Skeletal muscle tissue (tissue), 4 donors: ENCODE data around the gene MDGA2. TPM values are rescaled to one million over a fixed set of nuclear protein-coding genes. Genes with fewer than 3 reads are reported as not detected.
"Not testable (repeated sequence)": the region's sequence is repeated elsewhere in the genome, so short reads cannot be mapped to it uniquely, and the experiment has no call there.

Experiments
- H3K27ac ChIP-seq: one replicate; pipeline ENCODE4 v1.7.0; 2013; ENCODE audit warnings: mild to moderate bottlenecking, low read depth, low read length, inconsistent platforms
- H3K27me3 ChIP-seq, 3 donors: one replicate each; pipeline ENCODE4 v1.7.0; 2013; ENCODE audit warnings: low read length in 3 of 3; ENCODE audit not compliant: control insufficient read depth in 3 of 3, insufficient read depth in 3 of 3
- H3K36me3 ChIP-seq, 3 donors: one replicate each; pipeline ENCODE4 v1.7.0; 2013; ENCODE audit warnings: low read length in 3 of 3; ENCODE audit not compliant: control insufficient read depth in 3 of 3, insufficient read depth in 3 of 3
- H3K4me1 ChIP-seq, 3 donors: one replicate each; pipeline ENCODE4 v1.7.0; 2013; ENCODE audit warnings: low read length in 3 of 3, mild to moderate bottlenecking in 3 of 3; ENCODE audit not compliant: control insufficient read depth in 3 of 3, insufficient read depth in 3 of 3
- H3K4me3 ChIP-seq, 3 donors: one replicate each; pipeline ENCODE4 v1.7.0; 2013; ENCODE audit warnings: low read length in 3 of 3
- H3K9ac ChIP-seq, 3 donors: one replicate each; pipeline ENCODE4 v1.7.0; 2013; ENCODE audit warnings: low read length in 3 of 3, mild to moderate bottlenecking in 3 of 3, moderate library complexity in 2 of 3, low read depth in 1 of 3
- H3K9me3 ChIP-seq, 3 donors: one replicate each; pipeline ENCODE4 v1.7.0; 2013; ENCODE audit warnings: low read length in 3 of 3; ENCODE audit not compliant: control insufficient read depth in 3 of 3
- total RNA-seq: library from RNA; depleted of rRNA; stranded (reverse); fragments of >200 nt; gene quantifications from one replicate; pipeline ENCODE4 v1.2.3, GENCODE V29; 2014
- donor health status: Osteomylitis.

The MDGA2 gene
- total RNA-seq, 1 donor from 2014 or later, result 2.1 TPM

DNA sequence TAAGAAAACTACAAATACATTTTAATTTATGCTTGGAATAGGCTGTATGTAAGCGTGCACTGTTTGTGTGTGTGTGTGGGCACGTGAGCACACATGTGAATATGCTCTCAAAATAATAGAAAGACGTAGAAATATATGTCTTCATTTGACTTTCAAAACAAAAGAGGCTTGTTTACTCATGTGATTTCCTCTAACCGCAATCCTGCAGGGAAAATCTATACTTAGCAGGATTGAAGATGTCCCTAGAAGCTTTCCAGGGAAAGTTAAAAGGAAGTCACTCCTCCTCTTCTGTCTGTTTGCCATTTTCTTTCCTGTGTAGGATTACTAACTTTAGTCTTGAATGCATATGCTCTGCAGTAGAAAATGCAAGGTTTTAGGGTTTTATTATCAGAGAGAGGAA is 404.7 kb downstream of the MDGA2 start:
- H3K27ac ChIP-seq, result no peak overlapping the region
- H3K4me1 ChIP-seq, result no peaks in the 10 kb centered on the region
- no peaks in the 10 kb centered on the region for H3K27me3 ChIP-seq
- H3K4me3 ChIP-seq, result no peak overlapping the region
- H3K9me3 ChIP-seq, result no peaks in the 10 kb centered on the region
- H3K36me3 ChIP-seq, result no peaks in the 10 kb centered on the region
- no peak overlapping the region for H3K9ac ChIP-seq

DNA sequence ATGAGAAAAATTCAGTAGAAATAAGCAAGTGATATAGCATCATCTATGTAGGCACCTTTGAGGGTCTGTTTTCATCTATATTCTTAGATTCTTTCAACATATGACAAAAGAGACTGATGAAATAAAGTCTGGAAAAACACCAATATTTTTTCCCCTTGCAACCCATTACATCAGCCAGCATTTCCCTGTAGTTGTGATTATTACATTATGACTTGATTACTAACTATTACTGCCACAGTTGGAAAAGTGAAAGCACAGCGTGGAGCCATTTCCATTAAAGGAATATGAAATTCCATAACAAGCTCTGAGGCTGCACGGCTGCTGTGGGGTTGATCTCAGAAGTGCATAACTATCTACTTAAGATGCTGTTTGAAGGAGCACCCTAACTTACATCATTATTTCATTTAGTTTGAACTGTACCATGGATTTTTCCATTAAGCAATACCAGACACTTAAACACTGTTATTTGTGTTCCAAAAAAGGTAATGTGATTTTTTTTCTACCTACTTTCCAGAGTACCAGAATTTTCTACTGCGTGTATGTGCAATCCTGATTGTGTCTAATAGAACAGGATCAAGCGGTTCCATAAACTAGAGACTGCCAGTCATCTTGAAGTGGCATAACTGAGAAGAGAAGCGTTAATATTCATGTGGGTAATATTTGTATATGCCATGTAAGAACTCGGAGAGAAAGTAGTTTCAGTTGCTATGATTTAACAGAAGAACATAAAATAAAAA is 405.5 kb downstream of the MDGA2 start:
- no peaks in the 10 kb centered on the region for H3K36me3 ChIP-seq
- no peaks in the 10 kb centered on the region for H3K9me3 ChIP-seq
- H3K27ac ChIP-seq, result no peak overlapping the region

DNA sequence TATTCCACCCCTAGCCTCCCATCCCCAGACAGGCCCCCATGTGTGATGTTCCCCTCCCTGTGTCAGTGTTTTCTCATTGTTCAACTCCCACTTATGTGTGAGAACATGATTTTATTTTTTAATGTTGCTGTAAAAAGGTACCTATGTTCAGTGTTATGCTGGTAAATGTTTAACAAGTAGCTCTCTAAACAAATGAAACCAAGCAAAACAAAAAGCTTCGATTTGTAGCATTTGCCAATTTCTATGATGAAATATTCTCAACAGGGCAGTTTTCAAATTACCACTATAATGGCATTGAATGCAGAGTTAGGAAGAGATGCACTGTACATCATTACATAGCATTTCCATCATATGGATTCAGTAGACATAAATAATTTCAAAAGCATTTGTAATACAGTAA is 410.6 kb downstream of the MDGA2 start:
- H3K27me3 ChIP-seq, result no peaks in the 10 kb centered on the region
- no peaks in the 10 kb centered on the region for H3K36me3 ChIP-seq
- H3K9ac ChIP-seq, result no peak overlapping the region
- no peaks in the 10 kb centered on the region for H3K4me1 ChIP-seq
- H3K9me3 ChIP-seq, result no peaks in the 10 kb centered on the region
- no peak overlapping the region for H3K27ac ChIP-seq
- H3K4me3 ChIP-seq, result no peak overlapping the region

More for the DNA sequence above, 405.5 kb downstream of the MDGA2 start:
- H3K9ac ChIP-seq, result no peak overlapping the region
- H3K4me3 ChIP-seq, result no peak overlapping the region
- H3K4me1 ChIP-seq, result no peaks in the 10 kb centered on the region
- no peaks in the 10 kb centered on the region for H3K27me3 ChIP-seq

DNA sequence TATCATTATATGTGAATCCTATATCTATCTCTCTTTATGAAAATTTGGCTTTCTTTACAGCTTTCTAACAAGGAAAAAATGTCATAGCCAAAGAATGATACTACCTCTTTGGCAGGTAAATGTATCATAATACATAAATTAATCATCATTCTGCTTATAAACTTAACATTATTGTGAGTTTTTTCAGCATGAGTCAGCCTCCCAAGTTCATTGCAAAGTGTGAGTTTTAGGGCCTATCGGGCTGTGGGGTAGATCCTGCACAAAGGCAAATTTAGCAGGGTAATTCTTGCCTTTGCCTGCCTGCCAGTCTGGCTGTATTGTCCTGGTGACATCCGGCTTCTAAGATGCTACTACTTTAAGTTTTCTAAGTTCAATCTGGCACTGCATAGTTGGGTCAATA is 412.6 kb downstream of the MDGA2 start:
- Histone ChIP-seq H3K27ac (no peak overlapping the region), H3K9ac (no peak overlapping the region), H3K9me3 (no peaks in the 10 kb centered on the region), H3K4me3 (no peak overlapping the region), H3K4me1 (no peaks in the 10 kb centered on the region), H3K36me3 (no peaks in the 10 kb centered on the region), H3K27me3 (no peaks in the 10 kb centered on the region)

DNA sequence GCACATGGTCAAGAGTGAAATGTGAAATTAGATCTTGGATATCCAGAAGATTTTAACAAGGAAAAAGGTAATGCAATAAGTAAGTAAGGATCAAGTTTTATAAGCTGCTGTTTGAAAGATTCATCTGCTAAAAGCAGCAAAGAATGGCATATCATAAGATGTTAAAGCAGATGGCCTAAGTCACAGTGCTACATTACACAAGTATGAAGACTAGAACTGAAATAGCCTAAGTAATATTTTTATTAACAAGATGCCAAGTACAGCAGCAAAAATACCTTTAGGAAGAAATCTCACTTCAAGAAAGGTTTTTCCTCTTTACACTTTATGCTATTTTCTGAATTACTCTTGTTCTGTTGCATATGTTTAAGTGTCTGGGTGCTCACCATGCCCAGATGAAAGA is 414.1 kb downstream of the MDGA2 start:
- no peak overlapping the region for H3K27ac ChIP-seq
- no peak overlapping the region for H3K4me3 ChIP-seq
- H3K27me3 ChIP-seq, result no peaks in the 10 kb centered on the region
- no peak overlapping the region for H3K9ac ChIP-seq
- no peaks in the 10 kb centered on the region for H3K4me1 ChIP-seq
- no peaks in the 10 kb centered on the region for H3K36me3 ChIP-seq
- no peaks in the 10 kb centered on the region for H3K9me3 ChIP-seq

- no peaks in the 10 kb centered on the region for H3K27me3 ChIP-seq
- H3K4me3 ChIP-seq, result no peak overlapping the region
- H3K4me1 ChIP-seq, result no peaks in the 10 kb centered on the region
- H3K27ac ChIP-seq, result no peak overlapping the region
- H3K9me3 ChIP-seq, result no peaks in the 10 kb centered on the region
- H3K9ac ChIP-seq, result no peak overlapping the region
- H3K36me3 ChIP-seq, result no peaks in the 10 kb centered on the region
These were observed 415.6 kb downstream of the MDGA2 start for GRCh38 chr14:47259796-47260195.

- no peaks in the 10 kb centered on the region for H3K27me3 ChIP-seq
- no peak overlapping the region for H3K9ac ChIP-seq
- H3K36me3 ChIP-seq, result no peaks in the 10 kb centered on the region
- H3K4me1 ChIP-seq, result no peaks in the 10 kb centered on the region
- H3K27ac ChIP-seq, result no peak overlapping the region
- H3K9me3 ChIP-seq, result no peaks in the 10 kb centered on the region
- no peak overlapping the region for H3K4me3 ChIP-seq
These were observed 418.4 kb downstream of the MDGA2 start for GRCh38 chr14:47257013-47257412.

DNA sequence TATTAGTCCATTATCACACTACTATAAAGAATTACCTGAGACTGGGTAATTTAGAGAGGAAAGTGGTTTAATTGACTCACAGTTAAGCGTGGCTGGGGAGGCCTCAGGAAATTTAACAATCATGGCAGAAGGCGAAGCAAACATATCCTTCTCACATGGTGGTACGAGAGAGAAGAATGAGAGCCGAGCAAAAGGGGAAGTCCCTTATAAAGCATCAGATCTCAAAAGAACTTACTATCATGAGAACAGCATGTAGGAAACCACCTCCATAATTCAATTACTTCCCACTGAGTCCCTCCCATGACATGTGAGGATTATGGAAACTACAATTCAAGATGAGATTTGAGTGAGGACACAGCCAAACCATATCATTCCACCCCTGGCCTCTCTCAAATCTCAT is 422.6 kb downstream of the MDGA2 start:
- Histone ChIP-seq H3K27me3 (no peaks in the 10 kb centered on the region), H3K4me3 (no peak overlapping the region), H3K9ac (no peak overlapping the region), H3K27ac (no peak overlapping the region), H3K4me1 (no peaks in the 10 kb centered on the region), H3K36me3 (no peaks in the 10 kb centered on the region), H3K9me3 (no peaks in the 10 kb centered on the region)

DNA sequence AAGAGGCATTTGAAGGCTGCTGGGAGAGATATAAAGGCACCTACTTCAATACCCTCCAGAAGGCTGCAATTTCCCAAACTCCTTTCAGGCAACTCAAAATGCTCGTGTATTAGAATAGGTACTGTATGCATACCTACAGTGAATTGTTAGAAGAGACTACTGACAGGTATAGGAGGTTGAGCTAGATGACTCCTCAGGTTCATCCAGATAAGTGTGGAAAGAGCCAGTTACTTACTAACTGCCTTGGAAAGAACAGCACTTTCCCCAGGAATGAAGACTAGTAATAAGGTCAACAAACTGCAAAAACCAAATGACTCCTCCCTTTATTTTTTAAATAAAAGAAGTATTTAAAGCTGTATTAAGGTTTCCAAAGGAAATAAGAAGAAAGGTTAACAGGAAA is 429.0 kb downstream of the MDGA2 start:
- no peaks in the 10 kb centered on the region for H3K36me3 ChIP-seq
- H3K9ac ChIP-seq, result no peak overlapping the region
- no peaks in the 10 kb centered on the region for H3K27me3 ChIP-seq
- no peaks in the 10 kb centered on the region for H3K4me1 ChIP-seq
- H3K9me3 ChIP-seq, result no peaks in the 10 kb centered on the region
- no peak overlapping the region for H3K4me3 ChIP-seq
- no peak overlapping the region for H3K27ac ChIP-seq

- not testable (repeated sequence) for H3K9me3 ChIP-seq, H3K36me3 ChIP-seq, H3K27ac ChIP-seq, H3K9ac ChIP-seq, H3K4me1 ChIP-seq, H3K4me3 ChIP-seq, H3K27me3 ChIP-seq
These were observed 432.8 kb downstream of the MDGA2 start for GRCh38 chr14:47242579-47242978.
